IPS-18a (cell line): ENCODE measurements around the gene VPS13D.
"Not testable (repeated sequence)": the region's sequence is repeated elsewhere in the genome, so short reads cannot be mapped to it uniquely, and the experiment has no call there.

Experiments
- H3K27ac ChIP-seq: one replicate; pipeline ENCODE4 v1.5.1; 2013; ENCODE audit warnings: low read length
- H3K27me3 ChIP-seq: one replicate; pipeline ENCODE4 v1.6.1; 2013; ENCODE audit warnings: mild to moderate bottlenecking, low read length; ENCODE audit not compliant: control insufficient read depth, insufficient read depth
- H3K36me3 ChIP-seq: one replicate; pipeline ENCODE4 v1.6.1; 2013; ENCODE audit warnings: low read depth, low read length; ENCODE audit not compliant: control insufficient read depth
- H3K4me1 ChIP-seq: one replicate; pipeline ENCODE4 v1.6.1; 2013; ENCODE audit warnings: low read depth, low read length; ENCODE audit not compliant: control insufficient read depth
- H3K4me3 ChIP-seq: one replicate; pipeline ENCODE4 v1.5.1; 2013; ENCODE audit warnings: low read length
- H3K9ac ChIP-seq: one replicate; pipeline ENCODE4 v1.6.1; 2013; ENCODE audit warnings: mild to moderate bottlenecking, low read length, moderate library complexity
- H3K9me3 ChIP-seq: one replicate; pipeline ENCODE4 v1.6.1; 2013; ENCODE audit warnings: low read depth, low read length; ENCODE audit not compliant: control insufficient read depth

Gene VPS13D

GRCh38 chr1:12464598-12465056 lies 234.8 kb downstream of the VPS13D start:
- Histone ChIP-seq H3K36me3 (no peaks in the 10 kb centered on the region), H3K27me3 (no peaks in the 10 kb centered on the region), H3K4me3 (no peak overlapping the region), H3K9me3 (no peaks in the 10 kb centered on the region), H3K27ac (no peak overlapping the region), H3K4me1 (no peaks in the 10 kb centered on the region), H3K9ac (no peak overlapping the region)

GRCh38 chr1:12465126-12465525 lies 235.3 kb downstream of the VPS13D start:
- no peaks in the 10 kb centered on the region for H3K9me3 ChIP-seq
- H3K9ac ChIP-seq, result no peak overlapping the region
- no peak overlapping the region for H3K27ac ChIP-seq
- H3K36me3 ChIP-seq, result no peaks in the 10 kb centered on the region
- H3K4me1 ChIP-seq, result no peaks in the 10 kb centered on the region
- H3K27me3 ChIP-seq, result no peaks in the 10 kb centered on the region
- H3K4me3 ChIP-seq, result no peak overlapping the region

- no peaks in the 10 kb centered on the region for H3K36me3 ChIP-seq
Observed at GRCh38 chr1:12466816-12467215, 237.0 kb downstream of the VPS13D start.

GRCh38 chr1:12467570-12468286 lies 237.9 kb downstream of the VPS13D start:
- H3K4me1 ChIP-seq, result no peaks in the 10 kb centered on the region
- no peak overlapping the region for H3K9ac ChIP-seq
- H3K36me3 ChIP-seq, result no peaks in the 10 kb centered on the region
- no peak overlapping the region for H3K27ac ChIP-seq
- no peaks in the 10 kb centered on the region for H3K27me3 ChIP-seq
- no peaks in the 10 kb centered on the region for H3K9me3 ChIP-seq
- no peak overlapping the region for H3K4me3 ChIP-seq

More at GRCh38 chr1:12466816-12467215, 237.0 kb downstream of the VPS13D start:
- Histone ChIP-seq H3K27me3 (no peaks in the 10 kb centered on the region), H3K4me3 (no peak overlapping the region), H3K4me1 (no peaks in the 10 kb centered on the region), H3K9me3 (no peaks in the 10 kb centered on the region), H3K27ac (no peak overlapping the region), H3K9ac (no peak overlapping the region)

- H3K9ac ChIP-seq, result no peak overlapping the region
- no peaks in the 10 kb centered on the region for H3K9me3 ChIP-seq
- no peaks in the 10 kb centered on the region for H3K27me3 ChIP-seq
- no peaks in the 10 kb centered on the region for H3K36me3 ChIP-seq
- no peak overlapping the region for H3K27ac ChIP-seq
- H3K4me3 ChIP-seq, result no peak overlapping the region
- H3K4me1 ChIP-seq, result no peaks in the 10 kb centered on the region
Observed at GRCh38 chr1:12468323-12468722, 238.5 kb downstream of the VPS13D start.

- H3K4me1 ChIP-seq, result no peaks in the 10 kb centered on the region
- H3K4me3 ChIP-seq, result no peak overlapping the region
- no peaks in the 10 kb centered on the region for H3K36me3 ChIP-seq
- H3K27ac ChIP-seq, result no peak overlapping the region
- peaks cover 8% of the 10 kb centered on the region for H3K9me3 ChIP-seq
- H3K9ac ChIP-seq, result no peak overlapping the region
- no peaks in the 10 kb centered on the region for H3K27me3 ChIP-seq
Observed at GRCh38 chr1:12469493-12469892, 239.7 kb downstream of the VPS13D start.

GRCh38 chr1:12469990-12470389 lies 240.2 kb downstream of the VPS13D start:
- Histone ChIP-seq H3K27ac (no peak overlapping the region), H3K9me3 (peaks cover 8% of the 10 kb centered on the region), H3K9ac (no peak overlapping the region), H3K4me3 (no peak overlapping the region), H3K27me3 (no peaks in the 10 kb centered on the region), H3K36me3 (no peaks in the 10 kb centered on the region), H3K4me1 (no peaks in the 10 kb centered on the region)

- H3K4me3 ChIP-seq, H3K9ac ChIP-seq, H3K27ac ChIP-seq, H3K4me1 ChIP-seq, H3K36me3 ChIP-seq, H3K9me3 ChIP-seq, H3K27me3 ChIP-seq: not testable (repeated sequence)
Observed at GRCh38 chr1:12470916-12471315, 241.1 kb downstream of the VPS13D start.

GRCh38 chr1:12472156-12472797 lies 242.4 kb downstream of the VPS13D start:
- Histone ChIP-seq H3K36me3 (no peaks in the 10 kb centered on the region), H3K27me3 (no peaks in the 10 kb centered on the region), H3K27ac (no peak overlapping the region), H3K4me3 (no peak overlapping the region), H3K9ac (no peak overlapping the region), H3K4me1 (no peaks in the 10 kb centered on the region), H3K9me3 (peaks cover 8% of the 10 kb centered on the region)

GRCh38 chr1:12472798-12473551 lies 243.1 kb downstream of the VPS13D start:
- peaks cover 8% of the 10 kb centered on the region for H3K9me3 ChIP-seq
- no peaks in the 10 kb centered on the region for H3K27me3 ChIP-seq
- H3K9ac ChIP-seq, result no peak overlapping the region
- H3K27ac ChIP-seq, result no peak overlapping the region
- H3K4me3 ChIP-seq, result no peak overlapping the region
- no peaks in the 10 kb centered on the region for H3K36me3 ChIP-seq
- H3K4me1 ChIP-seq, result no peaks in the 10 kb centered on the region

- H3K9ac ChIP-seq, result no peak overlapping the region
Observed at GRCh38 chr1:12473596-12474362, 243.9 kb downstream of the VPS13D start.

More at GRCh38 chr1:12473596-12474362, 243.9 kb downstream of the VPS13D start:
- peaks cover 8% of the 10 kb centered on the region for H3K9me3 ChIP-seq
- H3K4me1 ChIP-seq, result peaks cover 3% of the 10 kb centered on the region
- H3K4me3 ChIP-seq, result no peak overlapping the region
- no peak overlapping the region for H3K27ac ChIP-seq
- no peaks in the 10 kb centered on the region for H3K27me3 ChIP-seq
- no peaks in the 10 kb centered on the region for H3K36me3 ChIP-seq
